Measurements from ENCODE around the gene ENG. TPM values are rescaled to one million over a fixed set of nuclear protein-coding genes. Genes with fewer than 3 reads are reported as not detected.

ENG gene
- total RNA-seq, 1 donor from 2014 or later: 9.4 TPM

- peaks cover 52 to 61% (median 54%) of the 10 kb centered on the region in 3 donors for H3K36me3 ChIP-seq (ENCODE audit: control insufficient read depth in 3 of 3, insufficient read depth in 3 of 3, low read length in 3 of 3)
- no peaks in the 10 kb centered on the region for H3K27me3 ChIP-seq (ENCODE audit: control insufficient read depth in 3 of 3, insufficient read depth in 3 of 3, low read length in 3 of 3)
- no peaks in the 10 kb centered on the region for H3K9me3 ChIP-seq (ENCODE audit: control insufficient read depth in 3 of 3, low read length in 3 of 3)
- peak overlapping the region; percentile 23 for H3K27ac ChIP-seq (ENCODE audit: low read depth, low read length)
- no peak overlapping the region for H3K4me3 ChIP-seq (ENCODE audit: low read length in 3 of 3)
- peak overlapping the region in 1 of 3 donors; percentile 25 for H3K9ac ChIP-seq (ENCODE audit: low read depth in 1 of 3, low read length in 3 of 3)
- H3K4me1 ChIP-seq (ENCODE audit: control insufficient read depth in 3 of 3, insufficient read depth in 3 of 3, low read length in 3 of 3): peaks cover 13 to 37% (median 17%) of the 10 kb centered on the region in 3 donors
These were observed 13.2 kb upstream of the ENG start for GRCh38 chr9:127867356-127868277.

GRCh38 chr9:127866535-127866934 is 12.1 kb upstream of the ENG start:
- H3K4me1 ChIP-seq (ENCODE audit: control insufficient read depth in 3 of 3, insufficient read depth in 3 of 3, low read length in 3 of 3): peaks cover 23 to 43% (median 28%) of the 10 kb centered on the region in 3 donors

GRCh38 chr9:127865645-127866464 is 11.4 kb upstream of the ENG start:
- Histone ChIP-seq H3K36me3 (ENCODE audit: control insufficient read depth in 3 of 3, insufficient read depth in 3 of 3, low read length in 3 of 3) (peaks cover 34 to 44% (median 36%) of the 10 kb centered on the region in 3 donors), H3K4me3 (ENCODE audit: low read length in 3 of 3) (no peak overlapping the region), H3K27me3 (ENCODE audit: control insufficient read depth in 3 of 3, insufficient read depth in 3 of 3, low read length in 3 of 3) (no peaks in the 10 kb centered on the region), H3K27ac (ENCODE audit: low read depth, low read length) (no peak overlapping the region), H3K9ac (ENCODE audit: low read depth in 1 of 3, low read length in 3 of 3) (no peak overlapping the region), H3K9me3 (ENCODE audit: control insufficient read depth in 3 of 3, low read length in 3 of 3) (no peaks in the 10 kb centered on the region), H3K4me1 (ENCODE audit: control insufficient read depth in 3 of 3, insufficient read depth in 3 of 3, low read length in 3 of 3) (peaks cover 20 to 40% (median 34%) of the 10 kb centered on the region in 3 donors)

More at GRCh38 chr9:127866535-127866934, 12.1 kb upstream of the ENG start:
- Histone ChIP-seq H3K9ac (ENCODE audit: low read depth in 1 of 3, low read length in 3 of 3) (no peak overlapping the region), H3K4me3 (ENCODE audit: low read length in 3 of 3) (no peak overlapping the region), H3K27me3 (ENCODE audit: control insufficient read depth in 3 of 3, insufficient read depth in 3 of 3, low read length in 3 of 3) (no peaks in the 10 kb centered on the region), H3K9me3 (ENCODE audit: control insufficient read depth in 3 of 3, low read length in 3 of 3) (no peaks in the 10 kb centered on the region), H3K27ac (ENCODE audit: low read depth, low read length) (no peak overlapping the region), H3K36me3 (ENCODE audit: control insufficient read depth in 3 of 3, insufficient read depth in 3 of 3, low read length in 3 of 3) (peaks cover 41 to 51% (median 43%) of the 10 kb centered on the region in 3 donors)

- no peaks in the 10 kb centered on the region for H3K27me3 ChIP-seq (ENCODE audit: control insufficient read depth in 3 of 3, insufficient read depth in 3 of 3, low read length in 3 of 3)
- no peak overlapping the region for H3K4me3 ChIP-seq (ENCODE audit: low read length in 3 of 3)
- peak overlapping the region; percentile 65 for H3K27ac ChIP-seq (ENCODE audit: low read depth, low read length)
- peaks cover 13 to 22% (median 13%) of the 10 kb centered on the region in 3 donors for H3K36me3 ChIP-seq (ENCODE audit: control insufficient read depth in 3 of 3, insufficient read depth in 3 of 3, low read length in 3 of 3)
- peak overlapping the region in 1 of 3 donors; percentile 72 for H3K9ac ChIP-seq (ENCODE audit: low read depth in 1 of 3, low read length in 3 of 3)
- peaks cover 23 to 45% (median 33%) of the 10 kb centered on the region in 3 donors for H3K4me1 ChIP-seq (ENCODE audit: control insufficient read depth in 3 of 3, insufficient read depth in 3 of 3, low read length in 3 of 3)
- H3K9me3 ChIP-seq (ENCODE audit: control insufficient read depth in 3 of 3, low read length in 3 of 3): no peaks in the 10 kb centered on the region
These were observed 8.7 kb upstream of the ENG start for GRCh38 chr9:127863191-127863621.

- peaks cover 4 to 13% (median 5%) of the 10 kb centered on the region in 3 donors for H3K36me3 ChIP-seq (ENCODE audit: control insufficient read depth in 3 of 3, insufficient read depth in 3 of 3, low read length in 3 of 3)
- H3K27ac ChIP-seq (ENCODE audit: low read depth, low read length): peak overlapping the region; percentile 65
- peak overlapping the region; percentile 23 to 72 (median 30) for H3K9ac ChIP-seq (ENCODE audit: low read depth in 1 of 3, low read length in 3 of 3)
- H3K4me1 ChIP-seq (ENCODE audit: control insufficient read depth in 3 of 3, insufficient read depth in 3 of 3, low read length in 3 of 3): peaks cover 30 to 53% (median 38%) of the 10 kb centered on the region in 3 donors
- H3K4me3 ChIP-seq (ENCODE audit: low read length in 3 of 3): peak overlapping the region in 1 of 3 donors; percentile 41
- H3K9me3 ChIP-seq (ENCODE audit: control insufficient read depth in 3 of 3, low read length in 3 of 3): no peaks in the 10 kb centered on the region
- no peaks in the 10 kb centered on the region for H3K27me3 ChIP-seq (ENCODE audit: control insufficient read depth in 3 of 3, insufficient read depth in 3 of 3, low read length in 3 of 3)
These were observed 7.9 kb upstream of the ENG start for GRCh38 chr9:127862075-127863011.

DNA sequence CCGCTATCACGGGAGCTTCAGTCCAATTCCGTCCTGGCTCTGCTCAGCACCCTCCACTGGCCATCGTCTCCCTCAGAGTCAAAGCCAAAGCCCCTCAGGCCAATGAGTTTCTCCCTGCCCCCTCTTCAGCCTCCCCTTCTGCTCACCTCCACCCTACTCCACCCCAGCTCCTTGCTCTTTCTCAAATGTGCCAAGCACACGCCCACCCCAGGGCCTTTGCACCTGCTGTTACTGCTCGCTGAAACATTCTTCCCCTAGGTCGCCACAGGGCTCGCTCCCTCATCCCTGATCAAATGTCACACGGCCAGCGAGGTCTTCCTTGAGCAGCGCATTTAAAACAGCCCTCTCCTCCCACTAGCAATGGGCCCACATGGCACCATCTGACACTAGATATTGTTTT is 6.3 kb upstream of the ENG start:
- H3K36me3 ChIP-seq (ENCODE audit: control insufficient read depth in 3 of 3, insufficient read depth in 3 of 3, low read length in 3 of 3): peaks cover 2 to 8% (median 3%) of the 10 kb centered on the region in 3 donors
- H3K4me3 ChIP-seq (ENCODE audit: low read length in 3 of 3): no peak overlapping the region
- no peaks in the 10 kb centered on the region for H3K9me3 ChIP-seq (ENCODE audit: control insufficient read depth in 3 of 3, low read length in 3 of 3)
- no peak overlapping the region for H3K27ac ChIP-seq (ENCODE audit: low read depth, low read length)
- no peaks in the 10 kb centered on the region for H3K27me3 ChIP-seq (ENCODE audit: control insufficient read depth in 3 of 3, insufficient read depth in 3 of 3, low read length in 3 of 3)
- H3K4me1 ChIP-seq (ENCODE audit: control insufficient read depth in 3 of 3, insufficient read depth in 3 of 3, low read length in 3 of 3): peaks cover 32 to 64% (median 52%) of the 10 kb centered on the region in 3 donors
- no peak overlapping the region for H3K9ac ChIP-seq (ENCODE audit: low read depth in 1 of 3, low read length in 3 of 3)

DNA sequence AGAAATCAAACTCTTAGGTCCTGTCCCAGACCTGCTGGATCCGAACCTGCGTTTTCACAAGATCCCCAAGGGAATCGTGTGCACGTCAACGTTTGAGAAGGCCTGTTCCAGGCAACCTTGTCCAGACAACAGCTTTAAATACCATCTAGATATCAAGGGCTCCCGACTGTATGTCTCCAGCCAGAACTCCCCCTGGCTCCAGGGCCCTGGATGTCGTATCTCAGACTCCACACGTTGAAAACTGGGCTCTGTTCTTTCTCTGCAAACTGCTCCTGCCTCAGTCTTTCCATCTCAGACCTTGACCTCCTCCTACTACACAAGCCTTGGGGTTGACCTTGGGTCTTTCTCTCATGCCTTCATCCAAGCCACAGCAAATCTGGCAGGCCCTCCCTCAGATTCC is 5.8 kb upstream of the ENG start:
- Histone ChIP-seq H3K9ac (ENCODE audit: low read depth in 1 of 3, low read length in 3 of 3) (peak overlapping the region in 1 of 3 donors; percentile 33), H3K4me3 (ENCODE audit: low read length in 3 of 3) (no peak overlapping the region), H3K27ac (ENCODE audit: low read depth, low read length) (no peak overlapping the region)

DNA sequence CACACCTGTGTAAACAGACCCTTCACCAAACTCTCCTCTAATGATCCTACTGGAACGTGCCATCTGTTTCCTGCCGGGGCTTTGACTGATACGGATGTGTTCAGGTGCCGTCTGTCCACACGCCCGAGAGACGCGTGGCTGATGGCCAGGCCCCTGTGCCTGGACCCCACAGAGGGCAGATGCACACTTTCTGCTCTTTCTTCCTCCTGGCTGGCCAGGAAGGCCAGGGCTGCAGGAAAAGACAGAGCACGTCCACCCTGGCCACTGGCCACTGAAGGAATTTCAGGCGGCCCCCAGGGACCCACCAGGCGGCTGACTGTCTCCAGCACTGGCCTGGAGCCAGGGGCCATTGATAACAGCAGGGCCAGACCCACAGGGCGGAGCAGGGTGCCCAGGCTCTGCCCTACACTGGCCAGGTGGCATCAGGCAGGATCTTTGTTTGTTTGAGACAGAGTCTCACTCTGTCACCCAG is 3.6 kb upstream of the ENG start:
- no peaks in the 10 kb centered on the region for H3K27me3 ChIP-seq (ENCODE audit: control insufficient read depth in 3 of 3, insufficient read depth in 3 of 3, low read length in 3 of 3)
- no peaks in the 10 kb centered on the region for H3K9me3 ChIP-seq (ENCODE audit: control insufficient read depth in 3 of 3, low read length in 3 of 3)
- H3K4me1 ChIP-seq (ENCODE audit: control insufficient read depth in 3 of 3, insufficient read depth in 3 of 3, low read length in 3 of 3): peaks cover 45 to 82% (median 72%) of the 10 kb centered on the region in 3 donors
- peak overlapping the region in 1 of 3 donors; percentile 45 for H3K4me3 ChIP-seq (ENCODE audit: low read length in 3 of 3)
- H3K27ac ChIP-seq (ENCODE audit: low read depth, low read length): no peak overlapping the region
- H3K36me3 ChIP-seq (ENCODE audit: control insufficient read depth in 3 of 3, insufficient read depth in 3 of 3, low read length in 3 of 3): no peaks in the 10 kb centered on the region
- H3K9ac ChIP-seq (ENCODE audit: low read depth in 1 of 3, low read length in 3 of 3): peak overlapping the region in 2 of 3 donors; percentile 14 to 64

More for the DNA sequence above, 5.8 kb upstream of the ENG start:
- peaks cover 36 to 67% (median 53%) of the 10 kb centered on the region in 3 donors for H3K4me1 ChIP-seq (ENCODE audit: control insufficient read depth in 3 of 3, insufficient read depth in 3 of 3, low read length in 3 of 3)
- H3K27me3 ChIP-seq (ENCODE audit: control insufficient read depth in 3 of 3, insufficient read depth in 3 of 3, low read length in 3 of 3): no peaks in the 10 kb centered on the region
- peaks cover 0 to 5% (median 2%) of the 10 kb centered on the region in 3 donors for H3K36me3 ChIP-seq (ENCODE audit: control insufficient read depth in 3 of 3, insufficient read depth in 3 of 3, low read length in 3 of 3)
- no peaks in the 10 kb centered on the region for H3K9me3 ChIP-seq (ENCODE audit: control insufficient read depth in 3 of 3, low read length in 3 of 3)

- peaks cover 0 to 5% (median 0%) of the 10 kb centered on the region in 3 donors for H3K36me3 ChIP-seq (ENCODE audit: control insufficient read depth in 3 of 3, insufficient read depth in 3 of 3, low read length in 3 of 3)
- H3K9ac ChIP-seq (ENCODE audit: low read depth in 1 of 3, low read length in 3 of 3): peak overlapping the region in 1 of 3 donors; percentile 64
- H3K27ac ChIP-seq (ENCODE audit: low read depth, low read length): no peak overlapping the region
- H3K27me3 ChIP-seq (ENCODE audit: control insufficient read depth in 3 of 3, insufficient read depth in 3 of 3, low read length in 3 of 3): no peaks in the 10 kb centered on the region
- H3K4me3 ChIP-seq (ENCODE audit: low read length in 3 of 3): peak overlapping the region in 1 of 3 donors; percentile 45
- no peaks in the 10 kb centered on the region for H3K9me3 ChIP-seq (ENCODE audit: control insufficient read depth in 3 of 3, low read length in 3 of 3)
- H3K4me1 ChIP-seq (ENCODE audit: control insufficient read depth in 3 of 3, insufficient read depth in 3 of 3, low read length in 3 of 3): peaks cover 42 to 78% (median 69%) of the 10 kb centered on the region in 3 donors
These were observed 2.8 kb upstream of the ENG start for GRCh38 chr9:127857278-127857677.

Measured in skeletal muscle tissue (tissue), 4 donors.